ENCODE results near the gene TNNI3.

Gene TNNI3

GRCh38 chr19:55178781-55179599, 21.5 kb upstream of the TNNI3 start:
- no peak for TF ChIP-seq CTCF (IDR thresholded peaks at IDR 0.05; ENCODE audit: control insufficient read depth, extremely low read depth, insufficient read depth)
- H3K4me3 ChIP-seq (ENCODE audit: low read depth, low read length) = no peak overlapping the region
- DNase-seq (ENCODE audit: low read depth) = no peak

- no peak for DNase-seq (ENCODE audit: low read depth)
These were observed 18.5 kb upstream of the TNNI3 start for GRCh38 chr19:55176076-55176475.

GRCh38 chr19:55175117-55175867, 17.8 kb upstream of the TNNI3 start:
- no peak for TF ChIP-seq CTCF (IDR thresholded peaks at IDR 0.05; ENCODE audit: control insufficient read depth, extremely low read depth, insufficient read depth)

More at GRCh38 chr19:55176076-55176475, 18.5 kb upstream of the TNNI3 start:
- H3K4me3 ChIP-seq (ENCODE audit: low read depth, low read length) = no peak overlapping the region
- no peak for TF ChIP-seq CTCF (IDR thresholded peaks at IDR 0.05; ENCODE audit: control insufficient read depth, extremely low read depth, insufficient read depth)

GRCh38 chr19:55174425-55175116, 17.0 kb upstream of the TNNI3 start:
- H3K4me3 ChIP-seq (ENCODE audit: low read depth, low read length) = no peak overlapping the region
- TF ChIP-seq CTCF (IDR thresholded peaks at IDR 0.05; ENCODE audit: control insufficient read depth, extremely low read depth, insufficient read depth) = no peak
- no peak for DNase-seq (ENCODE audit: low read depth)

More at GRCh38 chr19:55175117-55175867, 17.8 kb upstream of the TNNI3 start:
- DNase-seq (ENCODE audit: low read depth) = no peak
- H3K4me3 ChIP-seq (ENCODE audit: low read depth, low read length) = no peak overlapping the region

- no peak for TF ChIP-seq CTCF (IDR thresholded peaks at IDR 0.05; ENCODE audit: control insufficient read depth, extremely low read depth, insufficient read depth)
- DNase-seq (ENCODE audit: low read depth) = no peak
- H3K4me3 ChIP-seq (ENCODE audit: low read depth, low read length) = no peak overlapping the region
These were observed 16.3 kb upstream of the TNNI3 start for GRCh38 chr19:55173714-55174409.

- TF ChIP-seq CTCF (IDR thresholded peaks at IDR 0.05; ENCODE audit: control insufficient read depth, extremely low read depth, insufficient read depth) = no peak
- DNase-seq (ENCODE audit: low read depth) = no peak
- no peak overlapping the region for H3K4me3 ChIP-seq (ENCODE audit: low read depth, low read length)
These were observed 15.7 kb upstream of the TNNI3 start for GRCh38 chr19:55173186-55173713.

All from LNCaP clone FGC (cell line).